Hair follicle dermal papilla cell (primary cell): ENCODE results near the gene C9orf57. TPM values are rescaled to one million over a fixed set of nuclear protein-coding genes. Genes with fewer than 3 reads are reported as not detected.

Experiments used
- small RNA-seq: library from RNA; depleted of rRNA; stranded (forward); fragments of <200 nt; gene quantifications from one replicate; pipeline ENCODE3, GENCODE V24; 2012
- total RNA-seq: library from RNA; depleted of rRNA; stranded (reverse); fragments of >200 nt; gene quantifications from 2 replicates; pipeline ENCODE4 v1.2.3, GENCODE V29; 2012

Gene C9orf57, protein sequence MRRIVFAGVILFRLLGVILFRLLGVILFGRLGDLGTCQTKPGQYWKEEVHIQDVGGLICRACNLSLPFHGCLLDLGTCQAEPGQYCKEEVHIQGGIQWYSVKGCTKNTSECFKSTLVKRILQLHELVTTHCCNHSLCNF
- not detected in 2 replicates for total RNA-seq

DNA sequence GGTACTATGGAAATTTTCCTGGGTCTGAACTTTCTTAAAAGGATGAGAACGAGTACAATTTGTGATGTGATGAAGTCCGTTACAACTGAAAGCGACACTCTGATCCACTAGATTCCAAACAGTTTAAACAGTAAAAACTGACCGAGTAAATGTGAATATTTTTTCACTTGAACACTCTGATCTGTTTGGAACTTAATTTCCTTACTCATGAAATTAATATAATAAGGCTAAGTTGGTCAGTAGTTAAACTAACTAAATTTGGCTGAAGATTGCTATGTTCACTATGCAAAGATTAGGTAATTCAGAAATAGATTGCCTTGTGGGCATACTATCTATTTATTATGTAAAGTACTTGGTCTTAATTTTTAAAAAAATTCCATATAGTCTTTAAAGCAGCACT, at the start of gene C9orf57:
Gene C9orf57, minus strand, starts transcription at position 101 of the 400 bp plus-strand sequence. CDS start 1,282 bp downstream, outside the sequence.

Small RNA genes within 50 kb of the gene (small RNA-seq; reads per million reads assigned to genes)
- gene HSPB1P1 = not detected

Other genes with a start within 250 kb of the C9orf57 start
- 30.3 and 31.7 TPM in 2 replicates for gene ABHD17B, start 149.4 kb downstream of the C9orf57 start, total RNA-seq
- gene C9orf85, start 149.0 kb downstream of the C9orf57 start, total RNA-seq = 13.3 and 15.3 TPM in 2 replicates
- not detected in 2 replicates for gene GDA, start 88.8 kb upstream of the C9orf57 start, total RNA-seq